Measurements from ENCODE around the gene LEPR.
A peak's percentile ranks its signal among the peaks of the same experiment; 100 is the strongest.
"Not testable (repeated sequence)": the region's sequence is repeated elsewhere in the genome, so short reads cannot be mapped to it uniquely, and the experiment has no call there.

The LEPR gene

GRCh38 chr1:65420590-65421350, at the start of gene LEPR, which contains the start of gene LEPROT:
TSS of gene LEPR (plus strand) at chr1:65420668. CDS start at chr1:65565566, 144,898 bp downstream.
TSS of gene LEPROT (plus strand) at chr1:65420668. CDS start at chr1:65420725, 57 bp downstream.
- DNase-seq = no peak

DNA sequence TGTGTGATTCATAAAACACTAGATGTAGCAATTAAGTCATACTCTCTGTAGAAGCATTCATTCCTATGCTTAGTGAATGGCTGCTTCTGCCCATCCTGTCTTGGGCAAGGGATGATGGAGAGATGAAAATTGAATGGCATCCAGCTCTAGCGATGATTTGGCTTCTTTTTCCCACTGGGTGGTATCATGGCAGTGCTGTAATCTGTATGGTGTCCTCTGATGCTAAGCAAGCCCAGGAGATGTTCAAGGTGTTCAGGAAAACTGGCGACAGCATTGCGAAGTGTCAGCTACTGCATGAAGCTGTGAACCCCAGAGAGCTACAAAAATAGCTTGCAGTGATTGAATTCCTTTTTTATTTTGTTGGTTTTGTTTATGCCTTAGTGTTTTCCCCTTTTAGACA, 48.9 kb upstream of the LEPR start:
- no peak for DNase-seq

DNA sequence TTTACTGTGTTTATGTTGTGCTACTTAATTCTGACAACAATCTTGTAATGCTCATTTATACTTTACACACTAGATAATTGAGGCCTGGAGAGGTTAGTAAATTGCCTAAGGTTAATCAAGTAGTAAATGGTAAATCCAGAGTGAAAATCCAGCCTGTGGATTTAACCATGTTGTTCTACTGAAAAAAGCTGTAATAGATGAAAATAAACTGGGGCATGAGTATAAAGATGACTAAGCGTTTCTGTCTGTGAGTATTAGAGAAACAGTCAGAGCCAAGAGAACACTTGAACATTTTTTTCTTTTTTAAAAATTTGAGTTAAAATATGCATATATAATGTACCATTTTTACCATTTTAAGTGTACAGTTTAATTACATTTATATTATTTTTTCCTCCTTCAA, 47.9 kb upstream of the LEPR start:
- no peak for DNase-seq

DNA sequence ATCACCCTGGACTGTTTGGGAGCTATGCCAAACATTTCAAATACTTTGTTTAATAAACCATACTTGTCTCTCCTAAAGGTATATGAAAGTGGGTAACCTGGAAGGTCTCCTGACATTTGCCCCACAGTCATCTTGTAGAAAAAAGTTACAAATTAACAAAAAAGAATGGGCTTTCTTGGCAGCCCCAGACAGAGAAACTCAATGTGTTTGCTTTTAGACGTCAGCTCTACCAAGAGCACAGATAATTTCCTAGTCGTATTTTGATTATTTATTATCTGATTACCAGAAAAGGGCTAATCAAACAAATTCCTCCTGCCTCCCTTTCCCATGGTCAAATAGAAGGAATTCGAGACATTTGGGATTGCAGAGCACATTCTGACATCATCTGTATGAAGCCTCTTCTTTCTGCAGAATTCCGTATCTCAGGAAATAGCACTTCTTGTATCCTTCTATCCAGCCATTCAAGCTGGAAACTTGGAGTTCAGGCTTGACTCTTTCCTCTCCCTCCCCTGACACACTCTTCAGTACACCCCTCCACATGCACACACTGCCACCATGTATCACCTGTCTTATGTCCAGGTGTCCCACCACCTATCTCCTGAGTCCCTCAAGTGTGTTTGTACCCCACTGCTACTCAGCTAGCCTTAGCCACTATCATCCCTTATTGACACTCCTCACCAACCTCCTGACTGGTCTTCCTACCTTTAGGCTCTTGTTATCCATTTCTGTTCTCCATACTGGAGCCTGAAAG, 42.8 kb upstream of the LEPR start:
- DNase-seq = no peak

- DNase-seq = no peak
Observed at GRCh38 chr1:65378247-65378946, 42.1 kb upstream of the LEPR start.

DNA sequence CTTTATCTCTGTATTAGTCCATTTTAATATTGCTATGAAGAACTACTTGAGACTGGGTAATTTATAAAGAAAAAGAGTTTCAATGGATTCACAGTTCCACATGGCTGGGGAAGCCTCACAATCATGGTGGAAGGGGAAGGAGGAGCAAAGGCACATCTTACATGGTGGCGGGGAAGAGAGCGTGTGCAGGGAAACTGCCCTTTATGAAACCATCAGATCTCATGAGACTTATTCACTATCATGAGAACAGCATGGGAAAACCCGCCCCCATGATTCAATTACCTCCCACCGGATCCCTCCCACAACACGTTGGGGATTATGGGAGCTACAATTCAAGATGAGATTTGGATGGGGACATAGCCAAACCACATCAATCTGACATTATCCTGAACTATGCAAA, 36.0 kb upstream of the LEPR start:
- not testable (repeated sequence) for DNase-seq

GRCh38 chr1:65386439-65386838, 34.0 kb upstream of the LEPR start:
- DNase-seq = no peak

DNA sequence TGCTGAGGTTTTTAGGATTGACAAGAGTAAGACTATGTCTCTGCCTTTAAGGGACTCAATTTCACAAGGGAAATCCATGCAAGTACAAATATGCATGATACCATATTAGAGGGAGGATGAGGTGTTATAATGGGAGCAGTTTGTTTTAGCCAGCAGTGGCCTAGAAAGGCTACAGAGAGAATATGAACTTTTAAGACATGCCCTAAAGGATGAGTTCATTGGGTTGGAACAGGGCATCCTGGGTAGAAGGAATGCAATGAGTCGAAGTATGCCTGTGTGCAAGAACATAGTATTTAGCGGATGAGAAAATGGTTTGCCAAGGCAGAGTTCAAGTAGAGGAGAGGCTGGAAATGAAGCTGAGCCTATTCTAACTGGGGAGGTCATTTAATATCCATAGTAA, 32.6 kb upstream of the LEPR start:
- DNase-seq = no peak

GRCh38 chr1:65388908-65389695, 31.4 kb upstream of the LEPR start:
- no peak for DNase-seq

DNA sequence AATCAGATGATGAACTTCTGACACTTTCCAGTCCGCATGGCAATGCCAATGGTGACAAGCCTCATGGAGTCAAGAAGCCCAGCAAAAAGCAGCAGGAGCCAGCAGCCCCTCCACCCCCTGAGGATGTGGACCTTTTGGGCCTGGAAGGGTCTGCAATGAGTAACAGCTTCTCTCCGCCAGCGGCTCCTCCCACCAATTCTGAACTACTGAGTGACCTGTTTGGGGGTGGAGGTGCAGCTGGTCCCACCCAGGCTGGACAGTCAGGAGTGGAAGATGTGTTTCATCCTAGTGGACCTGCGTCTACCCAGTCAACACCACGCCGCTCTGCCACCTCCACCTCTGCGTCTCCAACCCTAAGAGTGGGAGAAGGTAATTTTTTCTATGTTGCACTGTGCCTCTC, 28.0 kb upstream of the LEPR start:
- DNase-seq = no peak

- DNase-seq = peak; percentile 1
Observed at GRCh38 chr1:65393347-65393746, 27.1 kb upstream of the LEPR start.

DNA sequence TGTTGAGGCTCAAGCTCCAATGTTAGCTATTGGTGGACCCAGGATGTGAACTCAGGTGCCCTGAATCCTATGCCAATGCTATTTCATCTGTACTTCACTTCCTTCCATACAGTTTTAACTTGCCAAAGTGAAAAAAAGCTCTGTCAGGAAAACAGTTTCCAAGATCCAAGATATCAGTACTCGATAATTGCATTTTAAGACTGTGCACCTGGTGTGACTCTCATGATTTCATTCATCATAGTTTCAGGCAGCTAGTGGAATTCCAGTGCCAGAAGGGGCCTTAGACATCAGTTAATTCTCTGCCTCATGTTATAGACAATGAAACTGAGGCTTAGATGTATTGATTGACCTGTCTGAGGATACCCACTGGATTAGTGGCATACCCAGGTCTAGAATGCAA, 26.5 kb upstream of the LEPR start:
- DNase-seq = no peak

- peak; percentile 1 for DNase-seq
Observed at GRCh38 chr1:65395887-65396612, 24.4 kb upstream of the LEPR start.

GRCh38 chr1:65398083-65398482, 22.4 kb upstream of the LEPR start:
- no peak for DNase-seq

DNA sequence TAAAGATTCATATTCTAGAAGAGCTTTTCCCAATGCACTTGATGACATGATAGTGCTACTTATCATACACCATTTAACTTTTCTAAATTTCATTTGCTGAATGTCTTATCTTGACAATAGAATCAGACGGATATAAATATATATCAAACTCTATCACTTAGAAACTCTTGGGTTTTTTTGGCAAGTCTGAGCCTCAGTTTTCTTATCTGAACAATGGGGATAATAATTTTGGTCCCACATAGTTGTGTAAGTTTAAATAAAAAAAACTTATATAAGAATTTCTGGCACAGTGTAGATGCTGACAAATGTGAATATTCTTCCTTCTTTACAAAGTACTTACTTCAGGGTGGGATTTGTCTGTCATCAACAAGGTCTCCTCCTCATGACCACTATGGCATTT, 21.5 kb upstream of the LEPR start:
- no peak for DNase-seq

- DNase-seq = no peak
Observed at GRCh38 chr1:65401612-65402011, 18.9 kb upstream of the LEPR start.

- no peak for DNase-seq
Observed at GRCh38 chr1:65404941-65405340, 15.5 kb upstream of the LEPR start.

GRCh38 chr1:65407877-65408276, 12.6 kb upstream of the LEPR start:
- DNase-seq = no peak

- no peak for DNase-seq
Observed at GRCh38 chr1:65409314-65409713, 11.2 kb upstream of the LEPR start.

- DNase-seq = no peak
Observed at GRCh38 chr1:65409816-65410326, 10.6 kb upstream of the LEPR start.

GRCh38 chr1:65412256-65412983, 8.0 kb upstream of the LEPR start:
- DNase-seq = no peak
